ENCODE measurements around the gene DYRK2. TPM values are rescaled to one million over a fixed set of nuclear protein-coding genes. Genes with fewer than 3 reads are reported as not detected.

DYRK2 gene
- total RNA-seq: 10 to 100 TPM; 49.5 to 53.5 TPM

DNA sequence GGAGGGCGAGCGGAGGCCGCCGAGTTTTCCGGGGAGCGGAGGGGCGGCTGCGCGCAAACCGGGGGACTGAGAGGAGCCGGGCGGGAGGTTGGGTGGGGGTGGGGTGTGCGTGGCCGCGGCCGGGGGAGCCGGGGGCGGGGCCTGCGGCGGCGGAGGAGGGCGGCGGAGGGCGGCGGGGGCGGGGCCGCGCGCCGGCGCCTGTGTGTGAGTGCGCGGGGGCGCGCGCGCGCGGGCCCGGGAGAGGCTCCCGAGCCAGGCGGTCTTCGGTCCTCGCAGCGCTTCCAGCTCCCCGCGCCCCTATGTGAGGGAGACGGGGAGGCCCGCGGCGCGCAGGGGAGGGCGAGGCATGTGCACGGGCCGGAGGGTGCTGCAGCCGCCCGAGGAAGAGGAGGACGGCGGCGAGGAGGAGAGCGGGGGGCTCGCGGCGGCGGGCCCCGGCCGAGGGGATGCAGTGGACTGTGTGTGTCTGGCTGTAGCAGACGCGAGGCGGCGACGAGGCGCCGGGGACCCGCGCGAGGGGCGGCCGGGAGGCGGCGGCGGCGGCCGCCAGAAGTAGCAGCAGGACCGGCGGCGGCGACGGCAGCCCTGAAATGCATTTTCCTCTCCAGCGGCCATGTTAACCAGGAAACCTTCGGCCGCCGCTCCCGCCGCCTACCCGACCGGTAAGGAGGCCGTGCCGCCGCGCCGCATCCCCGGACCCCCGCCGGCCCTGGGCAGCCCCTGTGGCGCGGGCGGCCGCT is at the start of gene DYRK2:
Gene DYRK2, plus strand, starts transcription at position 225 of the 740 bp plus-strand sequence. Its CDS starts 389 bp downstream, at position 614.
- Mint-ChIP-seq H3K4me3 (peak within 1 kb of the TSS; percentile 99), H3K36me3 (ENCODE audit: low read depth) (peaks cover 28% of the 10 kb centered on the region), H3K9me3 (no peaks in the 10 kb centered on the region), H3K27ac (peak within 1 kb of the TSS; percentile 82), H3K27me3 (peaks cover 14% of the 10 kb centered on the region), H3K4me1 (peaks cover 30% of the 10 kb centered on the region)
- DNase-seq: peak; percentile 76
- ChIA-PET CTCF (interaction anchor here (0.6 to 2.7 kb wide), 6 partner anchors 10 to 151 kb away, joined by 3 to 10 read pairs (median 4); no protein-coding TSS in a partner anchor), POLR2A (interaction anchor here (0.6 to 6.1 kb wide), 17 partner anchors 10 to 379 kb away, joined by 3 to 75 read pairs (median 4); partner anchors contain the start of gene CAND1)

DNA sequence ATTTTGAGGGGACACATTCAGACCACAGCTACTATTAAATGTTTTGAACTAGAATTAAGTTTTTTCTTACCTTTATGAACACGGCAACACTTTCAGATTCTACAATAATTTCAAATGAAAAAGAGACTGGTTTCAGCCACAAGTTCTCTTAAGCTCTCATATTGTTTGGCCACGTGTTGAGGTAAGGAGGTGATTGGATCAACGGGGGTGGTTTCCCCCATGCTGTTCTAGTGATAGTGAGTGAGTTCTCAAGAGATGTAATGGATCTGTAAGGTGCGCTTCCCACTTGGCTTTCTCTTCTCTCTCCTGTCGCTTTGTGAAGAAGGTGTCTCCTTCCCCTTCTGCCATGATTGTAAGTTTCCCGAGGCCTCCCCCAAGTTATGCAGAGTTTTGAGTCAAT is 48.9 kb upstream of the DYRK2 start:
- no peak overlapping the region for H3K27ac Mint-ChIP-seq
- ChIA-PET CTCF (interaction anchor here (1.4 kb wide), 1 partner anchor 9 kb away, joined by 3 read pairs; no protein-coding TSS in a partner anchor), POLR2A (interaction anchor here (1.7 kb wide), 1 partner anchor 31 kb away, joined by 3 read pairs; no protein-coding TSS in a partner anchor)
- H3K4me3 Mint-ChIP-seq: no peak overlapping the region
- peaks cover 2% of the 10 kb centered on the region for H3K36me3 Mint-ChIP-seq (ENCODE audit: low read depth)
- H3K9me3 Mint-ChIP-seq: peaks cover 9% of the 10 kb centered on the region
- no peak for DNase-seq
- peaks cover 2% of the 10 kb centered on the region for H3K4me1 Mint-ChIP-seq
- H3K27me3 Mint-ChIP-seq: no peaks in the 10 kb centered on the region

DNA sequence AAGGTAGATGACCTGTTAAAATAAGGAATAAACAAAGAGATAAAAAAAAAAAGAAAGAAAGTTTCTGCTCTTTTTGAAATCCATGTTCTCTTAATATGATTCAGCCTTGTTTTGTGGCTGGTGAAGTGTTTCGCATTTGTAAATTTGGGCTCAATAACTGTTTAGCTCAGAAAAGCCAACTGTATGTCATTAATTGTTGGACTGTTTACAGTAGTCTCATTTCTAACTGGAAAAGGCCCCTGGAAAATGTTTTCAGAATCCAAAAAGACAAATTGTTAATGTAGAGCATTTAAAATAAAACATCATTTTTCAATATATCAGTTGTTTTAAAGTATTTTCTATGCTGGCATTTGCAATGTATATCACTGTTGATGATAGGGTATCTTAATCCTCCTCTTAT is 47.4 kb upstream of the DYRK2 start:
- Mint-ChIP-seq H3K36me3 (ENCODE audit: low read depth) (peaks cover 2% of the 10 kb centered on the region), H3K27me3 (no peaks in the 10 kb centered on the region), H3K27ac (no peak overlapping the region), H3K4me1 (no peaks in the 10 kb centered on the region), H3K9me3 (peaks cover 9% of the 10 kb centered on the region), H3K4me3 (no peak overlapping the region)
- ChIA-PET CTCF (no interaction called here), POLR2A (no interaction called here)
- no peak for DNase-seq

DNA sequence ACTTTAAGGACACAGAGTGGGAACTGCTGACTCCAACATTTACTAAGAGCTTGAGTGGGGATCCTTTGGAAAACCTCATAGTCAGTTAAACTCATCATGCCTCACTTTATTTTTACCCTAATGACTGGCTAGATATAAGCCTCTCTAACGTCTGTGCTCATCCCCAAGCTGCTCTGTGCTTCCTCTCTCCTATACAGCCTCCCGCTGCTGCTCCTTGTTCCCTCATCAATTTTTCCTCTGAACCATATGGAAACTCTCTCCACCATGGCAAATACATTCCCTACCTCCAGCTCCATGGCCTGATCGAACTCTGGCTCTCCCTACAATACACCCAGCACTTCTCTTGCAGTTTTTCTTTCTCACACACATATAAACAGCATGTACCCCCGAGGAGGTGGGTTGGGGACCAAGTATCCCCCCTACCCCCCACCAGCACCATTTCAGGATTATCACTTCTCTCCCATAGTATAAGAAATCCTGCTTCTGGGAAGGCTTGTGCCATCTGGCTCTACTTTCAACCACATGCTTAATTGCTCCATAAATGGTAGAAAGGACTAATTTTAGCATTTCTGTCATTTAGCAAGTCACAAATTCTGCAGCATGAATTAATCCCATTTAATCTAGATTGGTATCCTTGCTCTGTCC is 39.2 kb upstream of the DYRK2 start:
- Mint-ChIP-seq H3K4me3 (no peak overlapping the region), H3K27me3 (no peaks in the 10 kb centered on the region), H3K36me3 (ENCODE audit: low read depth) (no peaks in the 10 kb centered on the region), H3K4me1 (no peaks in the 10 kb centered on the region), H3K27ac (no peak overlapping the region), H3K9me3 (no peaks in the 10 kb centered on the region)
- no peak for DNase-seq
- CTCF ChIA-PET: no interaction called here
- POLR2A ChIA-PET: interaction anchor here (0.5 kb wide), 1 partner anchor 263 kb away, joined by 3 read pairs; no protein-coding TSS in a partner anchor

DNA sequence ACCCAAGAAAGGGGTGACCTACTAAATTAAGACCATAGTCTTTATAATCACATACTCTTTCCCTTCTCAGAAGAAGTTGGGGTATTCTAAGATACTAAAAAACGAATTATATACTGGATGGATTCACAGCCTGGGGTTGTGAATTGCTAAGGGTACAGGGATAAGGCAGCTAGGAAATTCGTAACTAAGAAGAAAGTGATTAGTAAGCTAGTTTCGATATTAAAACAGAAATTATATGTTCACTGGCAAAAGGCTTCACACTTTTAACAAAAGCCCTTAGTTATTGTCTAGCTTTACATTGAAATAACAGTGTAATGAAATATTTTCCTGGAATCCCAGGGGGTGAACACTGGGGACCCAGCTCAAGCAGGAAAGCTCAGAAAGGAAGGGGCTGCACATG is 35.5 kb upstream of the DYRK2 start:
- Mint-ChIP-seq H3K27me3 (no peaks in the 10 kb centered on the region), H3K9me3 (no peaks in the 10 kb centered on the region), H3K4me3 (no peak overlapping the region), H3K36me3 (ENCODE audit: low read depth) (no peaks in the 10 kb centered on the region), H3K27ac (no peak overlapping the region), H3K4me1 (no peaks in the 10 kb centered on the region)
- ChIA-PET POLR2A (no interaction called here), CTCF (interaction anchor here (1.3 kb wide), 1 partner anchor 55 kb away, joined by 3 read pairs; no protein-coding TSS in a partner anchor)
- DNase-seq: no peak

DNA sequence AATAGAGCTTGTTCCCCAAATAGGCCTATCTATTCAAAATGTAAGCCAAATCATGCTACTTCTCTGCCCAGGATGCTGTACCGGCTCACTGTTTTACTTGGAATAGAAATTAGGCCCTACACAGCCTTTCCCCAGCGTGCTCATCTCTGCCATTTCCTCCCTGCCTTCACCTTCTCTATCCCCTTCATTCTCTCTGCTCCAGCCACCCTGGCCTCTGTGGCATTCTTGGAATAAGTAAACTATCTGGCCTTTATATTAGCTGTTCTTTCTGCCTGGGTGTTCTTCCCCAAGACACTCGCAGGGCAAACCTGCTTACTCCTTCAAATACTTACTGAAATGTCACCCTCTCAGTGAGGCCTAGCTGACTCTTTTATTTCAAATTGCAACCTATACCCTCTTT is 30.9 kb upstream of the DYRK2 start:
- Mint-ChIP-seq H3K36me3 (ENCODE audit: low read depth) (no peaks in the 10 kb centered on the region), H3K27me3 (no peaks in the 10 kb centered on the region), H3K4me3 (no peak overlapping the region), H3K9me3 (no peaks in the 10 kb centered on the region), H3K27ac (no peak overlapping the region), H3K4me1 (no peaks in the 10 kb centered on the region)
- ChIA-PET POLR2A (no interaction called here), CTCF (no interaction called here)
- no peak for DNase-seq

DNA sequence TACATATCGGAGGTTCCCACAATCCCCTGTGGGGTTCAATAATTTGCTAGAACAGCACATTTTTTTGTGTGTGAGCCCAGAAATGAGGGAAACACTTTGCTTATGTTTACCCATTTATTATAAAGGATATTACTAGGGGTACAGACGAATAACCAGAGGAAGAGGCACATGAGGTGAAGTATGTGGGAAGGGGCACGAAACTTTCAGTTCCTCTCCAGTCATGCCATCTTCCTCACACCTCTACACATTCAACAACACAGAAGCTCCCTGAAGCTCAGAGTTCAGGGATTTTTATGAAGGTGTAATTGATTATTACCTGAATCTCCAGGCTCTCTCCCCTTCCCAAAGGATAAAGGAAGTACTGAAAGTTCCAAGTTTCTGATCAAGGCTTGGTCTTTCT is 30.2 kb upstream of the DYRK2 start:
- Mint-ChIP-seq H3K9me3 (no peaks in the 10 kb centered on the region), H3K4me3 (no peak overlapping the region)

DNA sequence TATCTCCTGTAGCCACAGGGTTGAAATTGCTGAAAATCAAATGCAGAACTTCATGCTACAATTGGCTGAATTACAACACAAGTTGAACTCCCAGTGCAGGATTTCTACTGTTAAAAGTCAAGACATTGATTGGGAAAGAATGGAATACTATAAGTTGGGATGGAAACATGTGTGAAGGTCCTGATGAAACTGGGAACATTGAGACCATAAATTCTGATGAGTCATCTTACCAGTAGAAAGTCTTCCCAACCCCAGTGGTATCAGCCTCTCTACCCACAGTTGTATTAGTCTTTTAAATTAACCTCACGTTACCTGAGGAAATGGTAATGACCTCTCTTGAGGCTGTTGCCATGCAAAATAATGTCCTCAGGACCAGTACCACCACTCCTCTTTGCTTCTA is 27.4 kb upstream of the DYRK2 start:
- H3K4me1 Mint-ChIP-seq: no peaks in the 10 kb centered on the region
- no peaks in the 10 kb centered on the region for H3K9me3 Mint-ChIP-seq
- peaks cover 2% of the 10 kb centered on the region for H3K27me3 Mint-ChIP-seq
- H3K4me3 Mint-ChIP-seq: no peak overlapping the region
- no peak overlapping the region for H3K27ac Mint-ChIP-seq
- no peak for DNase-seq
- H3K36me3 Mint-ChIP-seq (ENCODE audit: low read depth): peaks cover 3% of the 10 kb centered on the region
- CTCF ChIA-PET: no interaction called here
- POLR2A ChIA-PET: no interaction called here

More for the DNA sequence above, 30.2 kb upstream of the DYRK2 start:
- POLR2A ChIA-PET: no interaction called here
- Mint-ChIP-seq H3K36me3 (ENCODE audit: low read depth) (no peaks in the 10 kb centered on the region), H3K27ac (no peak overlapping the region), H3K4me1 (no peaks in the 10 kb centered on the region), H3K27me3 (no peaks in the 10 kb centered on the region)
- no peak for DNase-seq
- CTCF ChIA-PET: no interaction called here

DNA sequence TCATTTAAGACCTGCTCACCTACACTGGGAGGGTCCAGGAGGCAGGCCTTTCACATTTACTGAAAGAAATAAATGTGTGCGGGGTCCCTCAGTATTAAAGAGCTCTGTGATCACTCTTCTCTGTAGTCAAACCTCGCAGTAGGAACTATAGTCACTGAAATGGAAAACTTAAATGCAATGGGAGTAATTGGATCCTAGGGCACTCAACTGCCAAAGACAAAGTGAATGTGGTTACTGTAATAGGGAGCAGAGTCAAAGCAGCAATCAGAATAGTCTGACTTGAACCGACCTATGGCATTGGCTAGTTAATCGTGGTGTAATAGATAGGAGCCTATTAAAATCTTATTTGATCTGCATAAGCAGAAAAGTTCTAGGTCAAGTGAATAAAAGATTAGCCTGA is 26.6 kb upstream of the DYRK2 start:
- no peak for DNase-seq
- CTCF ChIA-PET: no interaction called here
- no peak overlapping the region for H3K27ac Mint-ChIP-seq
- H3K4me1 Mint-ChIP-seq: no peaks in the 10 kb centered on the region
- POLR2A ChIA-PET: no interaction called here
- H3K4me3 Mint-ChIP-seq: no peak overlapping the region
- peaks cover 3% of the 10 kb centered on the region for H3K36me3 Mint-ChIP-seq (ENCODE audit: low read depth)
- peaks cover 2% of the 10 kb centered on the region for H3K27me3 Mint-ChIP-seq
- no peaks in the 10 kb centered on the region for H3K9me3 Mint-ChIP-seq

DNA sequence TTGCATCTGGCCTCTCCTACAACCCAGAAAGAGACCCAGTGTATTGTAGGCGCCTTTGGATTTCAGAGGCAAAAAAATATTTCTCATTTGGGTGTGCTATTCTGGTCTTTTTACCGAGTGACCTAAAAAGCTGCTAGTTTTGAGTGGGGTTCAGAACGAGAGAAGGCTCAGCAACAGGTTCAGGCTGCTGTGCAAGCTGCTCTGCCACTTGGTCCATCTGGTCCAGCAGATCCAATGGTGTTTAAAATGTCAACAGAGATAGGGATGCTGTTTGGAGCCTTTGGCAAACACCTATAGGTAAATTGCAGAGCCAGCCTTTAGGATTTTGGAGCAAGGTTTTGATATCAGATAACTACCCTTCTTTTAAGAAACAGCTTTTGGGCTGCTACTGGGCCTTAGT is 25.3 kb upstream of the DYRK2 start:
- POLR2A ChIA-PET: no interaction called here

DNA sequence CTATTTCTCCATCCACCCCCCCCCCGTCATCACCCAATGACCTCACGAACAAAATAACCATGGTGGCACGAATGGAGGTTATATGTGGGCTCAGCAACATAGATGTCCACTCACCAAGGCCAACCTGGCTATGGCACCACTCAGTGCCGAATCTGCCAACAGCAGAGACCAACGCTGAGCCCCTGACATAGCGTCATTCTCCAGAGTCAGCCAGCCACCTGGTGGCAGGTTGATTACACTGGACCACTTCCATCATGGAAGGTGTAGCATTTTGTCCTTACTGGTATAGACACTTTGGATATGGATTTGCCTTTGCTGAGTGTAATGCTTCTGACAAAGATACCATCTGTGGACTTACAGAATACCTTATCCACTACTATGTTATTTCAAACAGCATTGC is 24.2 kb upstream of the DYRK2 start:
- peaks cover 2% of the 10 kb centered on the region for H3K27me3 Mint-ChIP-seq
- ChIA-PET CTCF (no interaction called here), POLR2A (no interaction called here)
- H3K4me1 Mint-ChIP-seq: peaks cover 6% of the 10 kb centered on the region
- H3K4me3 Mint-ChIP-seq: no peak overlapping the region
- peaks cover 9% of the 10 kb centered on the region for H3K36me3 Mint-ChIP-seq (ENCODE audit: low read depth)
- H3K9me3 Mint-ChIP-seq: peaks cover 4% of the 10 kb centered on the region
- no peak for DNase-seq
- no peak overlapping the region for H3K27ac Mint-ChIP-seq

More for the DNA sequence above, 25.3 kb upstream of the DYRK2 start:
- H3K27me3 Mint-ChIP-seq: peaks cover 2% of the 10 kb centered on the region
- H3K36me3 Mint-ChIP-seq (ENCODE audit: low read depth): peaks cover 3% of the 10 kb centered on the region
- CTCF ChIA-PET: no interaction called here
- H3K4me1 Mint-ChIP-seq: no peaks in the 10 kb centered on the region
- H3K9me3 Mint-ChIP-seq: no peaks in the 10 kb centered on the region
- H3K27ac Mint-ChIP-seq: no peak overlapping the region
- DNase-seq: no peak
- no peak overlapping the region for H3K4me3 Mint-ChIP-seq

DNA sequence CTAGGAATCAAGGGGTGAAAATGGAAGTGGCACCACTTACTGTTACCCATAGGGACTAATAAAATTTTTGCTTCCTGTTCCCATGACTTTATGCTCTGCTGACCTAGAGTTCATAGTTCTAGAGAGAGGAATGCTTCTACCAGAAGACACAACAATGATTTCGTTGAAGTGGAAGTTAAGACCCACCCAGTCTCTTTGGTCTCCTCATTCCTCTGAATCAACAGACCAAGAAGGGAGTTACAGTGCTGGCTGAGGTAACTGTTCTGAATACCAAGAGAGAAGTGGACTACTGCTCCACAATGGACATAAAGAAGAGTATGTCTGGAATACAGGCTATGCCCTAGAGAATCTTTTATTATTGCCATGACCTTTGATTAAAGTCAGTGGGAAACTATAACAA is 23.5 kb upstream of the DYRK2 start:
- no peak for DNase-seq
- Mint-ChIP-seq H3K36me3 (ENCODE audit: low read depth) (peaks cover 14% of the 10 kb centered on the region), H3K4me3 (no peak overlapping the region), H3K4me1 (peaks cover 12% of the 10 kb centered on the region), H3K9me3 (peaks cover 9% of the 10 kb centered on the region), H3K27ac (no peak overlapping the region), H3K27me3 (peaks cover 2% of the 10 kb centered on the region)
- CTCF ChIA-PET: no interaction called here
- POLR2A ChIA-PET: no interaction called here

DNA sequence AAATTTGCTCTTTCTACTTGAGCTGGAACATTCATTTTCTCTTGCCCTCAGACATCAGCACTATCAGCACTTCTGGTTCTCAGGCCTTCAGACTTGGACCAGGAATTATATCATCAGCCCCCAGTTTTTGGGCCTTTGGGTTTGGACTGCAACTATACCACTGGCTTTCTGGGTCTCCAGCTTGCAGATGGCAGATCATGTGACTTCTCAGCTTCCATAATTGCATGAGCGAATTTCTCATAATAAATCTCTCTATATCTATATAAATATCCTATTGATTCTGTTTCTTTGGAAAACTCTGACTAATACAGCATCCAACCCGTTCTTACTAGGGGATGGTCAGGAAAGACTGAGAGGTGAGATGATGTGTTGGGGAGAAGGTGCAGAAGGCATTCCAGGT is 22.4 kb upstream of the DYRK2 start:
- POLR2A ChIA-PET: no interaction called here
- peaks cover 9% of the 10 kb centered on the region for H3K9me3 Mint-ChIP-seq
- H3K4me1 Mint-ChIP-seq: peaks cover 24% of the 10 kb centered on the region
- H3K36me3 Mint-ChIP-seq (ENCODE audit: low read depth): peaks cover 17% of the 10 kb centered on the region
- peaks cover 2% of the 10 kb centered on the region for H3K27me3 Mint-ChIP-seq
- CTCF ChIA-PET: no interaction called here
- DNase-seq: no peak
- H3K4me3 Mint-ChIP-seq: no peak overlapping the region
- no peak overlapping the region for H3K27ac Mint-ChIP-seq
